ENCODE results near the gene SYNJ2BP.
A peak's percentile ranks its signal among the peaks of the same experiment; 100 is the strongest.
"Not testable (repeated sequence)": the region's sequence is repeated elsewhere in the genome, so short reads cannot be mapped to it uniquely, and the experiment has no call there.

The SYNJ2BP gene, protein sequence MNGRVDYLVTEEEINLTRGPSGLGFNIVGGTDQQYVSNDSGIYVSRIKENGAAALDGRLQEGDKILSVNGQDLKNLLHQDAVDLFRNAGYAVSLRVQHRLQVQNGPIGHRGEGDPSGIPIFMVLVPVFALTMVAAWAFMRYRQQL

DNA sequence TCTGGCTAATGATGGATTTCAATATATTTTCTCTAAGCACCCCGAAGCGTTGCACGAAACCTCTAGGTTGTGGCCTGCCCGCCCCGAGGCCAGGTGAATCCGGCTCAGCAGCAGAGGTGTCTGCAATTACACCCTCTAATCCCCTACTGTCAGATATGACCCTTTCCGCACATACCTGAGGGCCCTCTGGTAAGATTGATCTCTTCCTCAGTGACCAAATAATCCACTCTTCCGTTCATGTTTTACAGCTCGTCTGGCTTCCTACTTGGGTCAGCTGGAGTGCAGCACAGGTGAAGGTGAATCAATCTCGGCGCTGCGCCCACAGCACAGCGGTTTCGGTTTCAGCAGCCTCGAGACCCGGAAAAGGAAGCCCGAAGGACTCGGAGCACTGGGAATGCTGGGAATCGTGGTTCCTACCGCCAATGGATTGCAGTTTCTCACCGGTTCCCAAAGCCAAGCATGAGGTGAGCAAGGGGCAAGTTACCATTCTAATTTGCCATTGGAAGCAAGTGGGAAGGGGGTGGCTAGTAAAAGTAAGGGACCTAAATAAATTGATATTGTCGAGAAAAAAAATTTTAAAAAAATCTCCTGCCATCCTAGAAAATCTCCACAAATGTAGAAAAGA is at the start of gene SYNJ2BP:
Gene SYNJ2BP, minus strand, starts transcription at position 366 of the 625 bp plus-strand sequence. Its CDS starts 127 bp downstream, at position 239.
- peak; percentile 96 for FAIRE-seq

DNA sequence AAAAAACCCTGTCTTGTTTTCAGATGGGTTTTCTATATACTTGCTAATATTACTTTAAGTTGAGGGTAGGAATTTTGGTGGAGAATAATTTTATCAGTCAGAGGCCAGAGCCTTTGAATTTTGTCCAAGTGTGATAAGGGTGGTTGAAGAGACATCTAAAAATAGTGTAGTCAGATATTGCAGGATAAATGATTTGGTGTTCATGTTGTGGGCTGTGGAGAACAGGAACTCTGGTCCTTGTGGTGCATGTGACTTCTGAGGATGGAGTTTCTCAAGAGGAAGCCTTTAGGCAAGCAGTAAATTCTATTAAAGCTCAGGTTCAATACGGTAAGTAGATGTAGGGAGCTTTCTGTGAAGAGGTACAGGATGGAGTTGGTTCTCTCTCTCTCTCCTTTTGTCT is 37.8 kb upstream of the SYNJ2BP start:
- FAIRE-seq: no peak

DNA sequence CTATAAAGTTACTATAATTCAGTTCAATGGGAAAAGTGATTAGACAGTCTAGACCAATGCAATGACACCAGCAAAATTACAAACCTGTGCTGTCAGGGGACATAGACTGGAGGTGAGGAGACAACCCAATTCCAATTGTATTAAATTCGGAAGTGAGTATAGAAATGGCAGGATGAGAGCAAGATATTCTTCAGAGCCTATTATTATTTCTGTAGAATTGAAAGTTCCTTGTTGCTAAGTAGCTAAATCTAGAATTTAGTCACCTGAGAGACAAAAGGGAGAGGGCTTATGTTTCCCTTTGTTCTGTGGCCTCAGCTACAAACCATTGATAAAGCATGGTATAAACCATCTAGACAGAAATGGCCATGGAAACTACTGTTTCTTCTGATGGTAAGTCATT is 35.0 kb upstream of the SYNJ2BP start, which contains the start of gene ADAM21:
Gene ADAM21, plus strand, starts transcription at position 301 of the 400 bp plus-strand sequence. CDS start 5,326 bp downstream, outside the sequence.
- no peak for FAIRE-seq

DNA sequence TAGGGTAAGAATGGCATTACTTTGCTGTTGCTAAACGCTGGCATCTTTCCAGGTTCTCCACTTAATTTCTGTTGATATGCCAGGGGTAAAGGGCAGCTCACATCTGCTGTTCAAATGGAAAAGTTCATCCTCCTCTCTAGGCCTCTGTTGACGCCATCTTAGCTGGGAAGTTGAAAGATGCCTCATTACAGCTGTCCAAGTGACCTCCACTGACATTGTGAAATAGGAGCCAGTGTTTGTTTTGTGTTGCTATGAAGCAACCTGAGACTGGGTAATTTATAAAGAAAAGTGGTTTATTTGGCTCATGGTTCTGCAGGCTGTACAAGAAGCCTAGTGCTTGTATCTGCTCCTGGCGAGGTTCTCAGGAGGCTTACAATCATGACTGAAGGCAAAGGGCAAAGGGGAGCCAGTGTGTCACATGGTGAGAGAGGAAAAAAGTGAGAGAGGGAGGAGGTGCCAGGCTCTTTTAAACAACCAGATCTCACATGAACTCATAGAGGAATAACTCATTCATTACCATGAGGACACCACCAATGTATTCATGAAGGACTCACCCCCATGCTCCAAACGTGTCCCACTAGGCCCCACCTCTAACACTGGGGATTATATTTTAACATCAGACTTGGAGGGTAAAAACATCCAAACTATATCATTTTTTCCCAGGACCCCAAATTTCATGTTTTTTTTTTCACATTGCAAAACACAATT is 31.9 kb upstream of the SYNJ2BP start:
- FAIRE-seq: no peak

DNA sequence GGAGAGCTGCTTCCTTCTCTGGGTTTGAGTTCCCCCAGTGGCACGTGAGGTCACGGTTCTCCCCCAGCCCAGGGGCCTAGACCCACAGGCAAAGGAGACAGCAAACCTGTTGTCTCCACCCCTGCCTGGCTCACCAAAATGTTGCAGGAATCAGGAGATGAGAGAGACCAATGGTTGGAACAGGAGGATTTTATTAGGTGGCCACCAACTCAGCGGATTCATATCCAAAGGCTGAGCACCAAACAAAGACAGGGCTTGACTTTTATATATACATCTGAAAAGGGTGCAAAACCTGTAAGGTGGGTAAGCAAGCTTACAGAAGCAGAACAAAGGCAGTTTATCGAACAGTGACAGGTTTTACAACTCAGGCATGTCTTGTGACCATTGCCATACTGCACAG is 25.9 kb upstream of the SYNJ2BP start:
- FAIRE-seq: no peak

DNA sequence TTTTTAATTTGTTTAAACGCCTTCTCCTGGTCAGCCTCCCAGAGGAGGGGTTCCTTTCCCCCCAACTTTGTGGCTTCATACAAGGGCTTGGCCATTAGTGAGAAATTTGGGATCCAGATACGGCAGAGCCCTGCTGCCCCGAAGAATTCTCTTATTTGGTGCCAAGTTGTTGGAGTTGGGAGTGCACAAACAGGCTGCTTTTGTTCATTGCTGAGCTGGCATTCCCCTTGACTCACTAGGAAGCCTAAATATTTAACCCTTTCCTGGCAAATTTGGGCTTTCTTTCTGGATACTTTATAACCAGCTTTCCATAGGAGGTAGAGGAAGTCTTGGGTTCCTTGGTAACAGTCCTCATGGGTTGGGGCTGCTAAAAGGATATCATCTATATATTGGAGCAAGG is 24.8 kb upstream of the SYNJ2BP start:
- FAIRE-seq: no peak

DNA sequence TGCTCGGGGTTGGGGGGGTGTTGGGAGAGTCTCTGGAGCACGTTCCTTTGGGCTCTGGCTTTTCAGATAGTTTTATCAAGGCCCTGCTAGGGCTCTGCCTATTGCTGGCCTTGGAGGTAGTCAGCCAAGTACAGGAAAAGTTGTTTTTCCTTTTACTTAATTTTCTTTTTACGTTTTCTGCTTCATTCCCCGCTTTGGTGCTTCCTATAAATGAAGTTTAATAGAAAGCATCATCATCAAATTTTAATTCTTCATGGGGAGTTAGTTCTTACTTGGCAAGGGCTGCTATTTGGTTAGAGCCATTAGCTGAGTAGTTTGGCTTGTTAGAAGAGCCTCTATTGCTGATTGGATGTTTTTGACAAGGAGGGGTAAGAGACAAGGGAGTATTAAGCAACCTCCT is 20.0 kb upstream of the SYNJ2BP start:
- no peak for FAIRE-seq

DNA sequence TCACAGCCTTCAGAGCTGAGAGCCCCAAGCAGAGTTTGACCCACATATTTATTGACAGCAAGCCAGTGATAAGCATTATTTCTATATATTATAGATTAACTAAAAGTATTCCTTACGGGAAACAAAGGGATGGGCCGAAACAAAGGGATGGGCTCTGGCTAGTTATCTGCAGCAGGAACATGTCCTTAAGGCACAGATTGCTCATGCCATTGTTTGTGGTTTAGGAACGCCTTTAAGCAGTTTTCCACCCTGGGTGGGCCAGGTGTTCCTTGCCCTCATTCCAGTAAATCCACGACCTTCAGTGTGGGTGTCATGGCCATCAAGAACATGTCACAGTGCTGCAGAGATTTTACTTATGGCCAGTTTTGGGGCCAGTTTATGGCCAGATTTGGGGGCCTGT is 9.7 kb upstream of the SYNJ2BP start:
- FAIRE-seq: not testable (repeated sequence)

DNA sequence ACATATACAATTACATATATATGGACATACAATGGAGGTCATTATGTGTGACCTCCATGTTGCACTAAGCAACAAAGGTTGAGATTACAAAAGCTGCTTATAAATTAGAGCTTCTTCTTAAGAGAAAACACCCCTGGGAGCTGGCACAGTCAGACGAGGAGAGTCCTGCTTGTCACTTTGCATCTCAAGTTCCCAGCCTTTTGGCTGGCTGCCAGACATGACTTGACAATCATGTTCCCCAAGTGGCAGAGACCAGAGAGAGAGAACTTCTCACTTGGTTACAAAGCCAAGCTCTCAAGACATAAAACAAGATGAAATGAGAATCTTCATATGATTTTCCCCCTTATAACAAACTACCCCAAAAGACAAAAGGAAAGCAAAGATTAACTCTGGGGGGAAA is 8.5 kb upstream of the SYNJ2BP start:
- FAIRE-seq: no peak

DNA sequence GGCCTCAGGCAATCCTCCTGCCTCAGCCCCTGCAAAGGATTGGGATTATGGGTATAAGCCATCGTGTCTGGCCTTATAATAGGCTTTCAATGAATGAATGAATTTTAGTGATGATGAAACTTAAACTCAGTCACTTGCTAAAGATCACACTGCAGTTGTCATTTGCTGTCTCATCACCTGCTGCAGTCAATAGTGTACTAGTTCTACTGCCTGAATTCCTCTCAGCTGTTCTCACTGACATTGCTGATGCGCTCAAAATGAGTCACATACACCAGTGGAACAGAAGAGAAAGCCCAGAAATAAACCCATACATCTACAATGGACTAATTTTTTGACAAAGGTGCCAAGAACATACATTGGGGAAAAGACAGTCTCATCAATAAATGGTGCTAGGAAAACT is 5.6 kb upstream of the SYNJ2BP start:
- no peak for FAIRE-seq

DNA sequence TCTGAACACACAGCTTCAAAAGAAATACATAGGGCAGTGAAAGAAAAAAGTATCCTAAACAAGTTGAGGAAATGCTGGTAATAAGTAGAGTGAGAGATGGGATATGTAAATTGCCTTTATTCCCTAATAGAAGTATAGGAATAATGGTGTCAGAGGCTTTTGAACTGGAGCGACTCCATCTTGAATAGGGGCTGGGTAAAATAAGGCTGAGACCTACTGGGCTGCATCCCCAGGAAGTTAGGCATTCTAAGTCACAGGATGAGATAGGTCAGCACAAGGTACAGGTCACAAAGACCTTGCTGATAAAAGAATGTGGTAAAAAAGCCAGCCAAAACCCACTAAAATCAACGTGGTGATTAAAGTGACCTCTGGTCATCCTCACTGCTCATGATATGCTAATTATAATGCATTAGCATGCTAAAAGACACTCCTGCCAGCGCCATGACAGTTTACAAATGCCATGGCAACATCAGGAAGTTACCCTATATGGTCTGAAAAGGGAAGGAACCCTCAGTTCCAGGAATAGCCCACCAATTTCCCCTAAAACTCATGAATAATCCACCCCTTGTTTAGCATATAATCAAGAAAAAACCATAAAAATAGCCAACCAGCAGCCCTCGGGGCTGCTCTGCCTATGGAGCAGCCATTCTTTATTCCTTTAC is 2.5 kb upstream of the SYNJ2BP start:
- FAIRE-seq: not testable (repeated sequence)

DNA sequence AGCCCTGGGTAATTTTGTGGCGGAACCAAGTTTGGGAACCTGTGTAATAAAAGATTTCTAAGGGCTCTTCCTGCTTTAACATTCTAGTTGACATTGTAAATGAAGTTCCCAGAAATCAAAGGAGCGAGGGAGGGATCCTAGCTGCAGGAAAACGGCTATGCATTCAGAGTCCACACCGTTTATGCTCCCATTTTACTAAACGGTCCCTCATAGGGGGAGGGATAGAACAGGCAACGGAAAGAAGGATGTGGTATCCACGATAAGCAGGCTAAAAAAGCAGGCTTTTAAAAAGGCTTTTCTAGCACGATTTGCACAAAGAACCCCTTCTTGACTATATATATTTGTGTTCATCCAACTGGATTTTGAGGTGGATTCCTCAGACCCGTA is 559 bp downstream of the SYNJ2BP start:
- no peak for FAIRE-seq

DNA sequence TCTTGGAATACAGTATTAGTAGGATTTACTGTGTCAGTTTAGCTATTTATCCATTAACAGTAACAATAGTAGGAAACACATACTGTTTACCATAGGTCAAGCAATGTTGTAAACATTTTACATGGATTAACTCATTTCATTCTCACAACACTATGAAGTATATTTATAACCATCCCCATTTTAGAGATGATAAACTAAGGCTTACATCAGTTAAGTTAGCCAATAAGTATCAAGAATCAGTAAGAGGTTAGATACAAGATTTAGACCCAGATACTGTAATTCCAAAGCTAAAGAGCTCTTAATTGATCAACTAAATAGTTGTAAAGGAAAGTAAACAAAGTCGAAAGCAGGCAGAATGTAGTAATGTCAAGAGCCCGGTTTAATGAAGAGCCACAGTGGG is 1.1 kb downstream of the SYNJ2BP start:
- no peak for FAIRE-seq

DNA sequence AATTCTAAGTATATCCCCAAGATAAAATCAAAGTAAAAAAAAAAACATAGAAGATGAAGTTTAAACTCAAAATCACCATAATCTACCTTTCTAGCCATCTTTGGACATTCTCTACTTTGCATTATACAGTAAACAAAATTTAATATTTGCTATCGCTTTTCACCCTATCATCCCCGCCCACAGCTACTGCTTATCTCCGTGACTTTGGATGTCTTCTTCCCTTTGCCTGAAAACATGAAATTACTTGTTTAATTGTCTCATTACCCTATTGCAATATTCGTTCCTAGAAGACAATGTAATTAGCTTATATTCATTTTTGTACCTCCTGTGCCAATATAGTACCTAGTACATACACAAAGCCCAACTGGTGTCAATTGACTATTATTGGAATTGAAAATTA is 9.3 kb downstream of the SYNJ2BP start:
- no peak for FAIRE-seq

DNA sequence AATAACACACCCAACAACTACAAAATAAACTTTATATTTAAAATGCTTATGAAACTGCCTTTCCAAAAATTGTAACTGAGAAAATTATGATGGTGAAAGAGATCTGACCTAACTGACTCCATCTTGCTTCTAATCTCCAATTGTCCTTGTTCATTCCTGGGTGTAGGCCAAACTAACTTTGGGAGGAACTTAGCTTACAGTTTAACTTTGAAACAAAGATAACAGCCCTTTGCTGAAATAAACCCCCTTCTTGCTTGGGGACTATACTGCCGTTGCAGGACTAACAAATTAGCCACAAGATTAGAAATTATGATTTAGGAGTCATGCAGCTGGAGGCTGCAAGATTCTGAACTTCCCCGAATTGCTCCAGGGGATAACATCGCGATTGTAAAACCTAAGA is 10.7 kb downstream of the SYNJ2BP start:
- not testable (repeated sequence) for FAIRE-seq

DNA sequence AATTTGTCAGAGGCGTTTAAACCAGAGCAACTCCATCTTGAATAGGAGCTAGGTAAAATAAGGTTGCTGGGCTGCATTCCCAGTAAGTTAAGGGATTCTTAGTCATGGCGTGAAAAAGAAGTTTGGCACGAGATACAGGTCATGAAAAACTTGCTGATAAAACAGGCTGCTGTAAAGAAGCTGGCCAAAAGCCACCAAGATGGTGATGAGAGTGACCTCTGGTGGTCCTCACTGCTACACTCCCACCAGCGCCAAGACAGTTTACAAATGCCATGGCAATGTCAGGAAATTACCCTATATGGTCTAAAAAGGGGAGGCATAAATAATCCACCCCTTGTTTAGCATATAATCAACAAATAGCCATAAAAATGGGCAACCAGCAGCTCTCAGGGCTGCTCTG is 13.6 kb downstream of the SYNJ2BP start:
- FAIRE-seq: not testable (repeated sequence)

DNA sequence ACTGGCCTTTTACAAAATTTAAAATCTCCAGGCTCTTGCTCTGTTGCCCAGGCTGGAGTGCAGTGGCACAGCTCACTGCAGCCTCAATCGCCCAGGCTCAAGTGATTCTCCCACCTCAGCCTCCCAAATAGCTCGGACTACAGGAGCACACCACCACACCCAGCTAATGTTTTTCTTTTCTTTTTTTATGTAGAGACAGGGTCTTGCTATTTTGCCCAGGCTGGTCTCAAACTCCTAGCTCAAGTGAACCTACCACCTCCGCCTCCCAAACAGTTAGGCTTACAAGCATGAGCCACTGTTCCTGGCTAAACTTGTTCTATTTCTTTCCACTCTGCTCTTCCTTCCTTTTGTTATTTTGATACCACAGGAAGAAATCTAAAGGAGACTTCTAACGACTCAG is 15.2 kb downstream of the SYNJ2BP start:
- FAIRE-seq: no peak

DNA sequence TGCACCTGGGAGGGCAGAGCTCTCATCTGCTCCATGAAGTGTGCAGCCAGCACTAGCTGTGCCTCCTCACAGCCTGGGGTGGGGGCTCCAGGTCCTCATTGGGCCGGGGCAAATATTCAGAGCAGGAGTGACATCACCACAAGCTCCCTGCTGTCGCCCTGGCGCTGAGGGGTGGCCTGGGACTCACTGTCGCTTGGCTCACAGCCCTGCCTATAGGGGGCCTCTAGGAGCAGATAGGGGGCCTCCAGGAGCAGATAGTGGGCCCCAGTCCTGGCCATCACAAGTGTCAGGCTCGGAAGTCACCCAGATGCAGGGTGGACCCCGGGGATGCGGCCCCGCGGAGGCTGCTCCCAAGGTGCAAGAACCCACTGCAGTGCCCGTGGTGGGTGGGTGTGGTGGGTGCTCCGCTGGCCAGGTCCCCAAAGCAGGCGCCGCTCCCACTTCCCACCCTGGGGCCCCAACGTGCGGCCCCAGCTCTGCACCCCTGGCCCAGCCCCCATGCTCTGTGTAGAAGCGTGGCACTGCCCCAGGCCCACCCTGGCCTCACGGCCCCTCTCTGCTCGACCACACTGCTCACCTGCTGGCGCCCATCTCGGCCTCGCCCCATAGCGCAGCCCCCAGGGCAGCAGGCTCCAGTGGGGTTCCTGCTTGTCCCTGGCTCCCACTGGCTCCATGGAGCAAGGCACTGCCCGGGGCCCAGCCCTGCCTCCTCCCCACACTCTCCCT is 18.0 kb downstream of the SYNJ2BP start:
- no peak for FAIRE-seq

DNA sequence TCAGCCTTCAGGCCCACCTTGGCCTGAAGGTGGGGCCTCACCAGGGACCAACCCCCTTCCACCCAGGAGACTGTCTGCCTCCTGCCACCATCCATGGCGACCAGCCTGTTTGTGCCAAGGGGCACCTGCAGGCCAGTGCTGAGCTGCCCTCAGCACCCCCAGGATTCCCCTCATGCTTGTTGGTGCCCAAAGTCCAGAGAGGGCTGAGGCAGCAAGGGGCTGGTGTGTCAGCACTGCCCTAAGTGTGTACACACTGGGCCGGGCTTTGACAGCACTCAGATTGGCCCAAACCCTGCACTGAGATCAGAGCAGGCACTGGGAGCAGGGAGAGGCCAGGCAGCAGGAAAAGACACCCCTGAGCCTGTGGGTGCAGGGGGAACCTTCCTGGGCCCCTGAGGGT is 18.6 kb downstream of the SYNJ2BP start:
- no peak for FAIRE-seq

DNA sequence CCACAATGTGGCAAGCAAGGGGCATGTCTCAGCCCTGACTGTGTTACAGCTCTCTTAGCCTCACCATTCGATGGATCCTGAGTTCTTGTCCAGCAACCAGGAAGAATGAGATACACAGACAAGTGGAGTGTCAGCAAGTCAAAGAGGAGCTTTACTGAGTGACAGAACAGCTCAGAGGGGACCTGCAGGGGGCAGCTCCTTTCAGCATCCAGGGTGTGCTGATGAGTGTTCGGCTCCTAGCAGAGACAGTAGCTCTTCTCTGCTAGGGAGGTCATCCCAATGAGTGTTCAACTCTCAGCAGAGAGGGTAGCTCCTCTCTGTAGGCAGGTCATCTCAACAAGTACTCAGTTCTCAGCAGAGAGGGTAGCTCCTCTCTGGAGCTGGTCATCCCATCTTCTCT is 19.1 kb downstream of the SYNJ2BP start:
- FAIRE-seq: no peak

DNA sequence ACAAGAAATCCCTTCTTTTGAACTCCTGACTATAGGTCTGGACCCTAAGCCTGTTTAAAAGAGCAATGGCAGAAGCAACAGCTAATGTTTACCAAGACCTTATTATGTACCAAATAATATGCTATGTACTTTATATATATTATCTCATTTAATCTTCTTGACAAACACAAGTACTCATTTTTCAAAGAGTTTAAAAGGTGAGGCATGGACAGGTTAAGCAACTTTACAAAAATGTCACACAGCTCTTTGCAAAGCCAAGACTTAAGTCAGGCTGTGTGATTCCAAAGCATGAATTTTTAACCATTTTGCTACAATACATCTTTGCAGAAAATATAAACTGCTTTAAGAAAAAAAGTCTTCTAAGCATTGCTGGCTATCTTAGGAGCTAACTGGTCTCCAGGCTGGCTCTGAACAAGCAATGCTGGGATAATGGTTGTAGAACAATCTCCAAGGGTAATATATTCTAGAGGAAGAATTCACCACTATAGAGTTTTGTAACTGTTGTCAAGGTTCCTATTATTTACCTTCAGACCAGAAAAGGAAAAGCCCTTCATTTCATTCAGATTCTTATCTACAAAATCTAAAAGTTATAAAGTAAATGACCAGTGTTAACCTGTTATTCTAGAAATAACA is 22.1 kb downstream of the SYNJ2BP start:
- peak; percentile 57 for FAIRE-seq

DNA sequence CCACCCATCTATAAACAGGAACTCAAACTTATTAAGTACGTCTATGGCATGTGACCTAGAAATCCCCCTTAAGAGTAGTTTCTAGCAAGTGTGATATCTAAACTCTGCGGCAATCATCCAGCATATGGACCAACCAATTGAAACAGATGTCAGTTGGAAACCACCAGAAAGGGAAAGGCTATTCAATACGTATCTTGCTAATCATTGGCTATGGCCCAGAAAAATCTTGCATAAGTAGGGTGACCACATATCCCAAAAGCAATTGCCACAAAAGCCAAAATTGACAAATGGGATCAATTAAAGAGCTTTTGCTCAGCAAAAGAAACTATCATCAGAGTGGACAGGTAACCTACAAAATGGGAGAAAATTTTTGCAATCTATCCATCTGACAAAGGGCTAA is 24.2 kb downstream of the SYNJ2BP start:
- FAIRE-seq: no peak

Measured in G401.6 (cell line).